NB4 (cell line): ENCODE results near the gene MICA.
A peak's percentile ranks its signal among the peaks of the same experiment; 100 is the strongest.
"Not testable (repeated sequence)": the region's sequence is repeated elsewhere in the genome, so short reads cannot be mapped to it uniquely, and the experiment has no call there.

Experiments
- DNase-seq: peaks from one replicate; pipeline ENCODE4 v3.0.0; 2010; ENCODE audit warnings: low read depth
- H3K4me3 ChIP-seq: one replicate; pipeline ENCODE4 v1.5.1; 2011; ENCODE audit warnings: mild to moderate bottlenecking, low read depth, low read length, moderate library complexity
- CTCF ChIP-seq: IDR thresholded peaks from one replicate; pipeline ENCODE4 v1.5.1; 2012; ENCODE audit warnings: low read depth, low read length
- MAX ChIP-seq: IDR thresholded peaks from 2 replicates; pipeline ENCODE4 v1.6.1; 2011; ENCODE audit warnings: low read depth, low read length
- MYC ChIP-seq: IDR thresholded peaks from 2 replicates; pipeline ENCODE4 v1.6.1; 2011; ENCODE audit warnings: low read depth, low read length
- POLR2A ChIP-seq: IDR thresholded peaks from 2 replicates; pipeline ENCODE4 v1.6.1; 2011; ENCODE audit warnings: mild to moderate bottlenecking; ENCODE audit not compliant: insufficient read length; ENCODE audit errors: extremely low read depth

The MICA gene

GRCh38 chr6:31412506-31412905 is 9.1 kb downstream of the MICA start:
- no peak for TF ChIP-seq POLR2A
- no peak for TF ChIP-seq MAX
- no peak for TF ChIP-seq CTCF
- no peak for TF ChIP-seq MYC
- DNase-seq, result no peak
- no peak overlapping the region for H3K4me3 ChIP-seq

GRCh38 chr6:31414148-31414770 is 10.9 kb downstream of the MICA start:
- H3K4me3 ChIP-seq, DNase-seq: not testable (repeated sequence)

- TF ChIP-seq MYC (no peak), POLR2A (no peak), MAX (no peak), CTCF (no peak)
- DNase-seq, result no peak
- no peak overlapping the region for H3K4me3 ChIP-seq
Observed at GRCh38 chr6:31414771-31415265, 11.4 kb downstream of the MICA start.

GRCh38 chr6:31416394-31417014 is 13.1 kb downstream of the MICA start:
- no peak for TF ChIP-seq MYC
- no peak for TF ChIP-seq MAX
- TF ChIP-seq POLR2A, result no peak
- TF ChIP-seq CTCF, result no peak
- DNase-seq, result no peak

GRCh38 chr6:31418251-31418650 is 14.9 kb downstream of the MICA start:
- DNase-seq, result no peak
- no peak for TF ChIP-seq CTCF
- no peak for TF ChIP-seq POLR2A
- no peak for TF ChIP-seq MAX
- TF ChIP-seq MYC, result no peak
- no peak overlapping the region for H3K4me3 ChIP-seq

More at GRCh38 chr6:31416394-31417014, 13.1 kb downstream of the MICA start:
- H3K4me3 ChIP-seq, result no peak overlapping the region

- no peak for TF ChIP-seq MAX
- TF ChIP-seq MYC, result no peak
- no peak for TF ChIP-seq CTCF
- TF ChIP-seq POLR2A, result no peak
- no peak overlapping the region for H3K4me3 ChIP-seq
- peak; percentile 57 for DNase-seq
Observed at GRCh38 chr6:31419842-31420241, 16.4 kb downstream of the MICA start.
